ENCODE results near the gene SELENOS.

Gene SELENOS

GRCh38 chr15:101225658-101226057 is 51.6 kb downstream of the SELENOS start:
- Histone ChIP-seq H3K4me1 (ENCODE audit: insufficient read depth, insufficient read length) (no peaks in the 10 kb centered on the region), H3K36me3 (ENCODE audit: insufficient read depth, insufficient read length, low read length) (peaks cover 53% of the 10 kb centered on the region)
- no peak for TF ChIP-seq SUZ12 (IDR thresholded peaks at IDR 0.05; ENCODE audit: extremely low read depth, insufficient read depth, insufficient read length)
- TF ChIP-seq YY1 (IDR thresholded peaks at IDR 0.05; ENCODE audit: insufficient read depth, insufficient read length): no peak
- TF ChIP-seq ZNF274 (IDR thresholded peaks at IDR 0.05; ENCODE audit: low read depth, low read length): no peak

More at GRCh38 chr15:101225658-101226057, 51.6 kb downstream of the SELENOS start:
- peaks cover 8% of the 10 kb centered on the region; the same call in 1 of the 2 replicates for H3K9me3 ChIP-seq (ENCODE audit: insufficient read depth, low read length)
- H3K4me3 ChIP-seq (ENCODE audit: insufficient read length, low read depth): no peak overlapping the region
- H3K27me3 ChIP-seq (ENCODE audit: insufficient read depth, insufficient read length): no peaks in the 10 kb centered on the region
- no peak overlapping the region for H3K9ac ChIP-seq (ENCODE audit: insufficient read length, low read depth)
- DNase-seq (ENCODE audit: low read depth, low spot score): no peak

All from NT2/D1 (cell line).